HepG2 (cell line): ENCODE results near the gene FHIT. TPM values are rescaled to one million over a fixed set of nuclear protein-coding genes. Genes with fewer than 3 reads are reported as not detected.

Experiments used
- ATAC-seq: fragments of 200-7000 bp; cut with Tn5 transposase; 3 replicates; pipeline ENCODE4 v1.9.1; 2020; ENCODE audit warnings: mild to moderate bottlenecking, moderate library complexity
- BruUV-seq: library from RNA; stranded (reverse); fragments of 400-500 nt; replicated peaks from 2 replicates; lab custom pipeline; 2021; lab: Mats Ljungman, UMichigan
- CTCF ChIA-PET: fragments of 300-600 bp; formaldehyde crosslinking; extraction: SDS; loops from one replicate; lab custom pipeline; 2021; ENCODE audit warnings: low total read pairs, inconsistent platforms, low intra/inter-chr PET ratio; lab: Yijun Ruan, JAX
- POLR2A ChIA-PET: fragments of 350-600 bp; sonication (Branson Sonifier 250); formaldehyde crosslinking; loops from one replicate; lab custom pipeline; 2020; ENCODE audit warnings: antibody characterized with exemption, inconsistent platforms; lab: Yijun Ruan, JAX
- DNase-seq: peaks from one replicate; pipeline ENCODE4 v3.0.0-alpha.2; 2015; ENCODE audit warnings: low spot score
- FAIRE-seq: peaks from 3 replicates; lab custom pipeline; 2011; peaks lifted over from hg19 to GRCh38; lab: Jason Lieb, UNC
- H2AFZ ChIP-seq: one replicate; pipeline ENCODE4 v1.6.1; 2011; ENCODE audit warnings: low read length, inconsistent platforms
- H3K27ac ChIP-seq: fragments of 300-600 bp; 3 replicates; pipeline ENCODE4 v1.8.0; 2011; ENCODE audit warnings: mixed run types, mild to moderate bottlenecking, mixed read lengths, low read length, inconsistent platforms; ENCODE audit not compliant: insufficient read depth; ENCODE audit errors: extremely low read length
- H3K27me3 ChIP-seq, 2 experiments: fragments of 200-600 bp in 1 of 2; 2 replicates in 1 of 2; 3 replicates in 1 of 2; pipeline versions ENCODE4 v1.6.0 to v1.8.0; 2011; ENCODE audit warnings: low read length in 2 of 2, mild to moderate bottlenecking in 2 of 2, moderate library complexity in 2 of 2, inconsistent platforms in 1 of 2; ENCODE audit not compliant: insufficient read depth in 2 of 2, control insufficient read depth in 1 of 2
- H3K36me3 ChIP-seq, 2 experiments: fragments of 200-600 bp in 1 of 2; replicated peaks in 1 of 2; 2 replicates in 1 of 2; 3 replicates in 1 of 2; pipeline versions ENCODE4 v1.5.1 to v1.8.0; 2011; ENCODE audit warnings: low read length in 2 of 2, inconsistent platforms in 1 of 2; ENCODE audit not compliant: insufficient read depth in 2 of 2, control insufficient read depth in 1 of 2
- H3K4me1 ChIP-seq: 2 replicates; pipeline ENCODE4 v1.5.1; 2012; ENCODE audit warnings: low read length, inconsistent platforms; ENCODE audit not compliant: insufficient read depth
- H3K4me2 ChIP-seq: 2 replicates; pipeline ENCODE4 v1.6.0; 2011; ENCODE audit warnings: low read depth, low read length, inconsistent platforms
- H3K4me3 ChIP-seq, 3 experiments: fragments of 200-600 bp in 1 of 3; sonication (generic), shearing (Covaris generic) in 1 of 3; replicated peaks in 1 of 3; 2 replicates each; pipeline ENCODE4 v1.5.1; 2011 to 2016; ENCODE audit warnings: low read length in 3 of 3, inconsistent platforms in 2 of 3, low read depth in 2 of 3, mild to moderate bottlenecking in 2 of 3, control low read depth in 1 of 3, mixed read lengths in 1 of 3; ENCODE audit not compliant: insufficient read depth in 1 of 3
- H3K79me2 ChIP-seq: one replicate; pipeline ENCODE4 v1.6.1; 2011; ENCODE audit warnings: low read length, inconsistent platforms; ENCODE audit not compliant: insufficient read depth
- H3K9ac ChIP-seq: 2 replicates; pipeline ENCODE4 v1.6.0; 2011; ENCODE audit warnings: mild to moderate bottlenecking, low read depth, low read length, inconsistent platforms; ENCODE audit not compliant: insufficient read depth
- H3K9me3 ChIP-seq: 2 replicates; pipeline ENCODE4 v1.5.1; 2012; ENCODE audit warnings: mild to moderate bottlenecking, low read length
- H4K20me1 ChIP-seq: 2 replicates; pipeline ENCODE4 v1.6.0; 2011; ENCODE audit warnings: inconsistent platforms, mild to moderate bottlenecking, low read length, moderate library complexity; ENCODE audit not compliant: insufficient read depth
- AKNA ChIP-seq: sonication (generic); formaldehyde crosslinking; IDR thresholded peaks from 2 replicates; pipeline ENCODE4 v1.4.0; 2020; ENCODE audit warnings: missing genetic modification reagents, borderline replicate concordance
- CREB1 ChIP-seq, 2 experiments: fragments of 450-650 bp in 1 of 2; IDR thresholded peaks; 2 replicates each; pipeline ENCODE4 v1.6.1; 2016 to 2017; ENCODE audit warnings: control low read depth in 1 of 2, mild to moderate bottlenecking in 1 of 2, missing compliant biosample characterization in 1 of 2, missing genetic modification characterization in 1 of 2
- FLYWCH1 ChIP-seq: sonication (generic); formaldehyde crosslinking; IDR thresholded peaks from 2 replicates; pipeline ENCODE4 v1.8.1; 2023; ENCODE audit warnings: mild to moderate bottlenecking, missing genetic modification reagents
- FOSL2 ChIP-seq: sonication (generic); formaldehyde crosslinking; IDR thresholded peaks from 2 replicates; pipeline ENCODE4 v1.4.0; 2020; ENCODE audit warnings: missing genetic modification reagents
- PHF8 ChIP-seq: sonication (generic); formaldehyde crosslinking; IDR thresholded peaks from 2 replicates; pipeline ENCODE4 v1.5.0; 2020; ENCODE audit warnings: missing genetic modification reagents
- SRY ChIP-seq: sonication (generic); formaldehyde crosslinking; IDR thresholded peaks from 2 replicates; pipeline ENCODE4 v1.8.0; 2022; ENCODE audit warnings: mild to moderate bottlenecking, missing genetic modification reagents
- TERF1 ChIP-seq: sonication (generic); formaldehyde crosslinking; IDR thresholded peaks from 2 replicates; pipeline ENCODE4 v1.8.0; 2022; ENCODE audit warnings: mild to moderate bottlenecking, missing genetic modification reagents, moderate library complexity
- ZKSCAN1 ChIP-seq: fragments of 150-350 bp; IDR thresholded peaks from 2 replicates; pipeline ENCODE4 v1.6.1; 2014; ENCODE audit warnings: low read length
- ZKSCAN5 ChIP-seq: sonication (generic); formaldehyde crosslinking; IDR thresholded peaks from 2 replicates; pipeline ENCODE4 v1.5.1; 2020; ENCODE audit warnings: mild to moderate bottlenecking, missing genetic modification reagents
- ZNF251 ChIP-seq: sonication (generic); formaldehyde crosslinking; IDR thresholded peaks from 2 replicates; pipeline ENCODE4 v1.9.0; 2021; ENCODE audit warnings: mild to moderate bottlenecking, missing genetic modification reagents
- ZNF317 ChIP-seq: sonication (generic); formaldehyde crosslinking; IDR thresholded peaks from 2 replicates; pipeline ENCODE4 v1.5.0; 2020; ENCODE audit warnings: mild to moderate bottlenecking, missing genetic modification reagents
- ZNF382 ChIP-seq: sonication (generic); formaldehyde crosslinking; IDR thresholded peaks from 2 replicates; pipeline ENCODE4 v1.5.0; 2020; ENCODE audit warnings: missing genetic modification reagents, mild to moderate bottlenecking, borderline replicate concordance
- ZNF468 ChIP-seq: sonication (generic); formaldehyde crosslinking; IDR thresholded peaks from 2 replicates; pipeline ENCODE4 v1.8.0; 2022; ENCODE audit warnings: mild to moderate bottlenecking, moderate library complexity, missing genetic modification reagents
- ZSCAN20 ChIP-seq: sonication (generic); formaldehyde crosslinking; IDR thresholded peaks from 2 replicates; pipeline ENCODE4 v1.4.0; 2020; ENCODE audit warnings: missing genetic modification reagents, mild to moderate bottlenecking, borderline replicate concordance
- WGBS: methylation state at CpG from one replicate; pipeline ENCODE4 v1.1.6; 2017; ENCODE audit warnings: low lambda C conversion rate; 5-methylcytosine and 5-hydroxymethylcytosine counted together
- in situ Hi-C: cut with HindIII; loops from 2 replicates; pipeline ENCODE4 v1.10.0; 2017; ENCODE audit warnings: low pct_unique_long_range_greater_than_20kb; ENCODE audit not compliant: extremely low pct_ligation_motif_present
- intact Hi-C: fragments of 100-400 bp; cut with micrococcal nuclease; formaldehyde crosslinking; loops from one replicate; pipeline ENCODE4 v1.10.0; 2022; ENCODE audit not compliant: unreplicated experiment
- polyA plus RNA-seq, 8 experiments: library from polyadenylated mRNA; depleted of rRNA in 3 of 8; stranded (reverse) in 7 of 8; unstranded in 1 of 8; fragments of >200 nt; fragmentation: Illumina TruSeq in 4 of 8; extraction: Trizol in 4 of 8; gene quantifications; 2 replicates each; pipeline versions ENCODE4 v1.2.1 to v1.2.3, GENCODE V29; 2011 to 2016; ENCODE audit warnings: low read depth in 4 of 8, missing spikeins in 1 of 8, mixed read lengths in 1 of 8; ENCODE audit not compliant: insufficient read depth in 1 of 8
- total RNA-seq, 5 experiments: library from RNA; depleted of rRNA; stranded (reverse); fragments of >200 nt; fragmentation: Illumina TruSeq; extraction: Trizol; gene quantifications; 2 replicates each; pipeline ENCODE4 v1.2.3, GENCODE V29; 2016; ENCODE audit warnings: low read depth in 1 of 5

The FHIT gene
- total and polyA plus RNA-seq, 2 of the 13 experiments (the other 11 are each of a cell fraction or from before 2014, with no cell fraction given), result 4.0 to 4.6 TPM

GRCh38 chr3:60086811-60087210 is 1164.4 kb downstream of the FHIT start:
- Histone ChIP-seq H3K4me1 (no peaks in the 10 kb centered on the region), H3K4me3 (no peak overlapping the region), H4K20me1 (no peaks in the 10 kb centered on the region), H3K9me3 (no peaks in the 10 kb centered on the region; the same call in 1 of the 2 replicates), H3K79me2 (no peaks in the 10 kb centered on the region), H3K27ac (no peak overlapping the region), H3K27me3 (no peaks in the 10 kb centered on the region), H3K36me3 (no peaks in the 10 kb centered on the region), H2AFZ (no peak overlapping the region), H3K9ac (no peak overlapping the region), H3K4me2 (no peak overlapping the region)
- POLR2A ChIA-PET, result no interaction called here
- no peak for TF ChIP-seq ZKSCAN5 (CRISPR knock-in tag)
- peak; percentile 43; the same call in 1 of the 2 replicates for TF ChIP-seq FOSL2 (CRISPR knock-in tag)
- no peak for TF ChIP-seq ZNF317 (CRISPR knock-in tag)
- no peak for TF ChIP-seq PHF8 (CRISPR knock-in tag)
- no peak for TF ChIP-seq ZNF468
- TF ChIP-seq TERF1 (CRISPR knock-in tag), result no peak
- TF ChIP-seq CREB1 (IDR thresholded peaks at IDR 0.05), result peak; percentile 63
- no peak for TF ChIP-seq CREB1 (CRISPR knock-in tag; IDR thresholded peaks at IDR 0.05)
- TF ChIP-seq ZNF382 (CRISPR knock-in tag), result no peak
- no peak for TF ChIP-seq FLYWCH1 (CRISPR knock-in tag)
- TF ChIP-seq ZNF251 (CRISPR knock-in tag), result no peak
- TF ChIP-seq SRY (CRISPR knock-in tag), result no peak
- TF ChIP-seq ZKSCAN1, result no peak
- no peak for TF ChIP-seq ZSCAN20 (CRISPR knock-in tag)
- no peak for TF ChIP-seq AKNA (CRISPR knock-in tag)
- WGBS, result no CpG with 5 or more reads among the region's 2 CpGs
- intact Hi-C loops (no loop called here), in situ Hi-C loops (no loop called here)
- peak; percentile 1 for DNase-seq
- FAIRE-seq, result no peak
- no peak for ATAC-seq
- CTCF ChIA-PET, result no interaction called here
- BruUV-seq, result no TSS peak
